HEK293T (cell line): ENCODE measurements around the gene AHR.

Experiments used
- BHLHE40 ChIP-seq: fragments of 450-650 bp; IDR thresholded peaks from 2 replicates; pipeline ENCODE4 v1.6.1; 2016; ENCODE audit warnings: mild to moderate bottlenecking, moderate library complexity, borderline replicate concordance
- SP1 ChIP-seq: fragments of 450-650 bp; IDR thresholded peaks from 2 replicates; pipeline ENCODE4 v1.6.1; 2017

- no peak for TF ChIP-seq BHLHE40
- TF ChIP-seq SP1 = no peak
These were observed 92.9 kb downstream of the AHR start for GRCh38 chr7:17391366-17391765.
